Astrocyte (in vitro differentiated cells and primary cell): ENCODE data around the gene CERCAM. TPM values are rescaled to one million over a fixed set of nuclear protein-coding genes. Genes with fewer than 3 reads are reported as not detected.
A peak's percentile ranks its signal among the peaks of the same experiment; 100 is the strongest.

ENCODE experiments used
- DNase-seq: peaks from one replicate; pipeline ENCODE4 v3.0.0-alpha.2; 2010; ENCODE audit warnings: low read depth
- FAIRE-seq: peaks from 2 replicates; lab custom pipeline; 2011; peaks lifted over from hg19 to GRCh38; lab: Jason Lieb, UNC
- H2AFZ ChIP-seq: 2 replicates; pipeline ENCODE4 v1.6.0; 2012; ENCODE audit warnings: low read depth, low read length, inconsistent platforms
- H3K27ac ChIP-seq: 2 replicates; pipeline ENCODE4 v1.5.1; 2011; ENCODE audit warnings: low read depth, low read length, inconsistent platforms
- H3K27me3 ChIP-seq: 2 replicates; pipeline ENCODE4 v1.6.0; 2011; ENCODE audit warnings: low read length, inconsistent platforms; ENCODE audit not compliant: insufficient read depth
- H3K36me3 ChIP-seq: 2 replicates; pipeline ENCODE4 v1.5.1; 2011; ENCODE audit warnings: low read length, inconsistent platforms; ENCODE audit not compliant: insufficient read depth
- H3K4me1 ChIP-seq: 2 replicates; pipeline ENCODE4 v1.5.1; 2011; ENCODE audit warnings: low read length, inconsistent platforms; ENCODE audit not compliant: insufficient read depth
- H3K4me2 ChIP-seq: 2 replicates; pipeline ENCODE4 v1.6.0; 2012; ENCODE audit warnings: low read length, inconsistent platforms
- H3K4me3 ChIP-seq: 2 replicates; pipeline ENCODE4 v1.5.1; 2011; ENCODE audit warnings: low read depth, mild to moderate bottlenecking, low read length, inconsistent platforms; ENCODE audit not compliant: insufficient read depth
- H3K79me2 ChIP-seq: 2 replicates; pipeline ENCODE4 v1.6.0; 2012; ENCODE audit warnings: mild to moderate bottlenecking, low read length, inconsistent platforms; ENCODE audit not compliant: insufficient read depth
- H3K9ac ChIP-seq: 2 replicates; pipeline ENCODE4 v1.6.0; 2012; ENCODE audit warnings: mild to moderate bottlenecking, low read length, inconsistent platforms
- H3K9me3 ChIP-seq: 2 replicates; pipeline ENCODE4 v1.5.1; 2012; ENCODE audit warnings: low read depth, mild to moderate bottlenecking, low read length, inconsistent platforms; ENCODE audit not compliant: insufficient read depth
- H4K20me1 ChIP-seq: 2 replicates; pipeline ENCODE4 v1.6.0; 2012; ENCODE audit warnings: low read length, inconsistent platforms; ENCODE audit not compliant: insufficient read depth
- H3K27ac Mint-ChIP-seq: one replicate; pipeline ENCODE4 v1.8.0; 2021; ENCODE audit warnings: mild to moderate bottlenecking, mixed read lengths; ENCODE audit not compliant: unreplicated experiment
- H3K27me3 Mint-ChIP-seq: one replicate; pipeline ENCODE4 v1.8.0; 2021; ENCODE audit warnings: low read depth, mixed read lengths; ENCODE audit not compliant: unreplicated experiment
- H3K36me3 Mint-ChIP-seq: one replicate; pipeline ENCODE4 v1.8.0; 2021; ENCODE audit warnings: low read depth, mixed read lengths; ENCODE audit not compliant: unreplicated experiment
- H3K4me1 Mint-ChIP-seq: one replicate; pipeline ENCODE4 v1.8.0; 2021; ENCODE audit warnings: low read depth, mixed read lengths; ENCODE audit not compliant: unreplicated experiment
- H3K4me3 Mint-ChIP-seq: one replicate; pipeline ENCODE4 v1.8.0; 2021; ENCODE audit warnings: mild to moderate bottlenecking, moderate library complexity, mixed read lengths; ENCODE audit not compliant: unreplicated experiment
- H3K9me3 Mint-ChIP-seq: one replicate; pipeline ENCODE4 v1.8.0; 2021; ENCODE audit warnings: mild to moderate bottlenecking, mixed read lengths; ENCODE audit not compliant: unreplicated experiment
- EZH2 ChIP-seq: IDR thresholded peaks from 2 replicates; pipeline ENCODE4 v1.6.1; 2012; ENCODE audit warnings: mild to moderate bottlenecking, low read length, inconsistent platforms; ENCODE audit not compliant: insufficient read depth
- total RNA-seq: library from RNA; stranded (reverse); gene quantifications from 2 replicates; pipeline ENCODE4 v1.2.1, GENCODE V29; 2021
- TF ChIP-seq, protein P1 (sequence below): IDR thresholded peaks from 2 replicates; pipeline ENCODE4 v1.5.1; 2011; ENCODE audit warnings: low read depth, mild to moderate bottlenecking, inconsistent platforms, low read length, moderate library complexity; ENCODE audit not compliant: insufficient read depth

Gene CERCAM
- total RNA-seq, 1 donor from 2014 or later: 66.1 TPM

DNA sequence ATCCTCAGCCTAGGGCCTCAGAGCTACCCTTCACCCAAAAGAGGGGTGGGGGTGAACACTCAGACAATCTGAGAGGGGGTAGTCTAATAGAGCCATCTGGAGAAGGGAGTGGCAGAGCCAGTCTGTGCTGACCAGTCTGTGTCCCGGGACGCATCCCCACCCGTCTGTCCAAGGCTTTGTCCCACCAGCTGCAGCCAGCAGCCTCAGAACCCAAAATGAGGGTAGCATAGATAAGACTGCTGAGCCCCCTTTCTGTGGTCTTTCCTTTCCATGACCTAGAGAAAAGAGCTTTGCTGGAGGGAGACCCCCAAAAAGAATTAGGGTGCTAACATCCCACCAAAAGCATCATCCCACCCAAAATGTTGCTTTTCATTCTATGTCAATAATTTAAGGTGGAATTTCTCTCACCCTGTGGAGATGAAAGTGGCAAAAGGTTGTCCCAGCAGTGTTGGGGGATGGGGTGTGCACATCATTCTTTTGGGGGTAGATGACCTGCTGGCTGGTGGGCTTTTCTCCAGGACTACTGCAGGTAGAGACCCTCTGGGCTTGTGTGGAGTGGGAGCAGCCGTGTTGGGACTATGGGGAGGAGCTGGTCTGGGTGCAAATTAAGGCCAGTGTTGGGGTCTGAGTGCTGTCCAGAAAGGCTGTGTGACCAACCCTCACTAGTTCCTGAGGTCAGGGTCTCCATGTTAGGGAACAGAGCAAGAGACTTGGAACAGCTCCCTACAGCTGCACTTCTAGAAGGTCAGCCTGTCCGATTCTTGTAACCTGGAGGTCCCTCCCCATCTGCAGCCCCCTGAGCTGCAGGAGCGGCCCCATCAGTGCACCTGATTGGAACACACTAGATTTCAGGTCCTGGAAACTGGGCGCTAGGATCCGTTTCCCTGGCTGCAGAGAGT is 29.6 kb upstream of the CERCAM start:
- H3K4me1 Mint-ChIP-seq: peaks cover 12% of the 10 kb centered on the region

DNA sequence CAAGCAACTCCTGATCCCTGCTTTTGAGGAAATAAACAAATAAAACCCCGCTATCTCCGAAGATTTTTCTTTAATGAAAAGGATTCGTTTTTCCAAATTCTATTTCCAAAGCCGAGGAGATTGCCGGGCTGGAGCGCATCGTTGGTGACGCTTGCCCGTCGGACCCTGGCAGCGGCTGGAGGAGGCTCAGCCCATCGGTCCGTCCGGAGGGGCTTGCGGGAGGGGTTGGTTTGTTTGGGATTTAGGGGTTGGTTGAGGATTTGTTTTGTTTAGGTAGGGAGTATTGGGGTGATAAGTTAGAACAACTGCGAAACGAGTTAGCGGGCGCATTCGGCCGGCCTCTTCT is 28.7 kb upstream of the CERCAM start:
- no peak overlapping the region for H2AFZ ChIP-seq
- DNase-seq (no peak), FAIRE-seq (no peak)
- H3K9me3 ChIP-seq: no peaks in the 10 kb centered on the region
- TF ChIP-seq, protein P1, sequence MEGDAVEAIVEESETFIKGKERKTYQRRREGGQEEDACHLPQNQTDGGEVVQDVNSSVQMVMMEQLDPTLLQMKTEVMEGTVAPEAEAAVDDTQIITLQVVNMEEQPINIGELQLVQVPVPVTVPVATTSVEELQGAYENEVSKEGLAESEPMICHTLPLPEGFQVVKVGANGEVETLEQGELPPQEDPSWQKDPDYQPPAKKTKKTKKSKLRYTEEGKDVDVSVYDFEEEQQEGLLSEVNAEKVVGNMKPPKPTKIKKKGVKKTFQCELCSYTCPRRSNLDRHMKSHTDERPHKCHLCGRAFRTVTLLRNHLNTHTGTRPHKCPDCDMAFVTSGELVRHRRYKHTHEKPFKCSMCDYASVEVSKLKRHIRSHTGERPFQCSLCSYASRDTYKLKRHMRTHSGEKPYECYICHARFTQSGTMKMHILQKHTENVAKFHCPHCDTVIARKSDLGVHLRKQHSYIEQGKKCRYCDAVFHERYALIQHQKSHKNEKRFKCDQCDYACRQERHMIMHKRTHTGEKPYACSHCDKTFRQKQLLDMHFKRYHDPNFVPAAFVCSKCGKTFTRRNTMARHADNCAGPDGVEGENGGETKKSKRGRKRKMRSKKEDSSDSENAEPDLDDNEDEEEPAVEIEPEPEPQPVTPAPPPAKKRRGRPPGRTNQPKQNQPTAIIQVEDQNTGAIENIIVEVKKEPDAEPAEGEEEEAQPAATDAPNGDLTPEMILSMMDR: no peak
- TF ChIP-seq EZH2: no peak
- H3K27ac ChIP-seq: no peak overlapping the region
- H3K4me2 ChIP-seq: no peak overlapping the region
- H3K36me3 Mint-ChIP-seq: peaks cover 20% of the 10 kb centered on the region
- H3K9ac ChIP-seq: no peak overlapping the region
- no peaks in the 10 kb centered on the region for H3K4me1 ChIP-seq
- peaks cover 58% of the 10 kb centered on the region for H4K20me1 ChIP-seq
- peaks cover 40% of the 10 kb centered on the region for H3K27me3 Mint-ChIP-seq
- peaks cover 35% of the 10 kb centered on the region for H3K27me3 ChIP-seq
- no peak overlapping the region for H3K4me3 Mint-ChIP-seq
- H3K36me3 ChIP-seq: peaks cover 8% of the 10 kb centered on the region
- H3K4me3 ChIP-seq: no peak overlapping the region
- H3K9me3 Mint-ChIP-seq: peaks cover 3% of the 10 kb centered on the region
- peaks cover 12% of the 10 kb centered on the region for H3K4me1 Mint-ChIP-seq
- peak overlapping the region; percentile 41 for H3K27ac Mint-ChIP-seq
- H3K79me2 ChIP-seq: no peaks in the 10 kb centered on the region

More for the DNA sequence above, 29.6 kb upstream of the CERCAM start:
- Histone ChIP-seq H3K36me3 (peaks cover 8% of the 10 kb centered on the region), H3K27me3 (peaks cover 33% of the 10 kb centered on the region), H3K4me3 (no peak overlapping the region), H3K9ac (no peak overlapping the region), H3K4me2 (no peak overlapping the region), H3K9me3 (no peaks in the 10 kb centered on the region), H3K4me1 (no peaks in the 10 kb centered on the region), H4K20me1 (peaks cover 66% of the 10 kb centered on the region), H2AFZ (no peak overlapping the region), H3K27ac (no peak overlapping the region), H3K79me2 (no peaks in the 10 kb centered on the region)
- FAIRE-seq (no peak), DNase-seq (no peak)
- H3K36me3 Mint-ChIP-seq: peaks cover 22% of the 10 kb centered on the region
- peaks cover 34% of the 10 kb centered on the region for H3K27me3 Mint-ChIP-seq
- no peak for TF ChIP-seq EZH2
- TF ChIP-seq, protein P1: no peak
- no peak overlapping the region for H3K4me3 Mint-ChIP-seq
- H3K9me3 Mint-ChIP-seq: peaks cover 3% of the 10 kb centered on the region
- H3K27ac Mint-ChIP-seq: peak overlapping the region; percentile 9
